Epithelial cell of prostate (primary cell): Measurements from ENCODE around the gene MORC3.
"Not testable (repeated sequence)": the region's sequence is repeated elsewhere in the genome, so short reads cannot be mapped to it uniquely, and the experiment has no call there.

Source experiments
- DNase-seq: peaks from one replicate; pipeline ENCODE4 v3.0.0-alpha.2; 2011; ENCODE audit warnings: low read depth, low spot score
- H3K27ac ChIP-seq: fragments of 450-650 bp; 2 replicates; pipeline ENCODE4 v1.5.1; 2017; ENCODE audit warnings: mild to moderate bottlenecking

MORC3 gene

GRCh38 chr21:36321325-36322082 lies 1.5 kb downstream of the MORC3 start:
- no peak for DNase-seq
- peak overlapping the region; percentile 99 for H3K27ac ChIP-seq

DNA sequence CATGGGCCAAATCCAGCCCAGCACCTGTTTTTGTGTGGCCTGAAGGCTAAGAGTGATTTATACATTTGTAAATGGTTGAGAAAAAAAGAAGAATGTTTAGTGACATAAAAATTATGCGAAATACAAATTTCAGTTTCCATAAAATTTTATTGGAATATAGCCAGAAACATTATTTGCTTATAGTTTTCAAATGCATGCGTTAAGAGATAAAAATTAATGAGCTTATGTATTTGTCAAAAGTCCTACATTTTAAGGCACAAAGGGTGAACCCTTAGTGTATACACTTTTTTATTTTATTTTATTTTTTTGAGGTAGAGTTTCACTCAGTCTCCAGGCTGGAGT lies 2.1 kb downstream of the MORC3 start:
- no peak for DNase-seq
- H3K27ac ChIP-seq: peak overlapping the region; percentile 99

- peak overlapping the region; percentile 99 for H3K27ac ChIP-seq
- no peak for DNase-seq
These were observed 3.0 kb downstream of the MORC3 start for GRCh38 chr21:36323032-36323431.

GRCh38 chr21:36325373-36326010 lies 5.5 kb downstream of the MORC3 start:
- H3K27ac ChIP-seq: peak overlapping the region; percentile 59
- peak; percentile 37 for DNase-seq

DNA sequence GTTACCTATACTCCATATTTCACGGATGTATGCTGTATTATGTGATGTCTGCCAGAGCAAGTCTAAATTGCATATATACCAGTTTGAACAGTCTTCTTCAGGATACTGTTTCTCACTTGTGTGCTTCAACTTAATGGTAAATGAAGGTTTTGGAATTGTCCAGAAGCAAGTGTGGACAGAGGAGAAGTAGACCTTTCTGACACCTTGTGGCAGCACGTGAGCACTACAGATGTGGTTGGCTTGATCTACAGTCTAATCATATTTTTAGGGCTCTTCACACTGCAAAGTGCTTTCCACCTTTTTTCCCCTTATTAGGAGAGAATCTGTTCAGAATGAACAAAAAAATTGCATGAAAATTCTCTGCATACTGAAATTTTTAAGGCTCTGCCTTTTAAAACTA lies 10.9 kb downstream of the MORC3 start:
- DNase-seq: no peak
- H3K27ac ChIP-seq: peak overlapping the region; percentile 6

GRCh38 chr21:36337099-36337509 lies 17.1 kb downstream of the MORC3 start:
- H3K27ac ChIP-seq: peak overlapping the region; percentile 95
- DNase-seq: peak; percentile 87

DNA sequence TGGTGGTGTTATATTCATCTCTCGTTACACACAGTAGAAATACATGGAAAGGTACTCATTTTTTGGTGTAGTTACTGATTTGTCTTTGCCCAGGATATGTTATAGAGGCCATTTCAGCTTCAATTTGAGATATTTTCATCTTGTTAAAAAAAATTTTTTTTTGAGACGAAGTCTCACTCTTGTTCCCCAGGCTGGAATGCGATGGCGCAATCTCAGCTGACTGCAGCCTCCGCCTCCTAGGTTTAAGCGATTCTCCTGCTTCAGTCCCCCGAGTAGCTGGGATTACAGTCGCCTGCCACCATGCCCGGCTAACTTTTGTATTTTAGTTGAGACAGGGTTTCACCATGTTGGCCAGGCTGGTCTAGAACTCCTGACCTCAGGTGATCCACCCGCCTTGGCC lies 19.0 kb downstream of the MORC3 start:
- H3K27ac ChIP-seq: peak overlapping the region; percentile 95
- DNase-seq: no peak

GRCh38 chr21:36342581-36342980 lies 22.6 kb downstream of the MORC3 start:
- not testable (repeated sequence) for H3K27ac ChIP-seq, DNase-seq

GRCh38 chr21:36344931-36345330 lies 24.9 kb downstream of the MORC3 start:
- no peak for DNase-seq
- H3K27ac ChIP-seq: no peak overlapping the region

DNA sequence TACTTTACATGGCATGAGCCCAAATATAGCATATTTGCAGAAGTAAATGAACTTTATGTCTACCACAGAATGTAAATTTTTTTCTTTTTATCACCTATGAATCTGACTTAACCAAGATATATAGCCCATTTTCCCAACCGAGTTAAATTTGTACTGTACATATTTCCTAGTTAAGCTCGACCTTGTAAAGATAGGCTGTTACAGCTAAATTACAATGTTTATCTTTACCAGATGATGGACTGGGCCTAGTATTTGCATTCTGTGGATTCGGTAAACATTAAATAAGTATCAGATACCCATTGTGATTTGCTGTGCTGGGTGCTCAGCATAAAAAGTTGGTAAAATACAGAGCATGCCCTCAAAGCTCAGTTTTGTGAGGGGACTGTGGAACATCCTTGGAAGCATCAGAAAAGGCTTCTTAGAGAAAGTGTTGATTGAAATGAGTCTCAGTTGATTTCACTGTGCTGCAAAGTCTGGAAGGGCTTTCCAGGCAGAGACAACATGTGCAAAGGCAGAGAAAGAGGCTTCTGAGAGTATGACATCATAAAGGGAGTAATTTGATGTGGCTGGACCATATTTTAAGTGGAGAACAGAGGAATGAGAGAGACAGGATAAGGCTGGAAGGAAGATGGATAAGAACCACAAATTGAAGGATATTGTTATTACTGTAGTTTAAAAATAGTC lies 27.4 kb downstream of the MORC3 start:
- H3K27ac ChIP-seq: no peak overlapping the region
- DNase-seq: no peak

- DNase-seq: no peak
- no peak overlapping the region for H3K27ac ChIP-seq
These were observed 27.9 kb downstream of the MORC3 start for GRCh38 chr21:36347962-36348328.

GRCh38 chr21:36349315-36349714 lies 29.3 kb downstream of the MORC3 start:
- no peak overlapping the region for H3K27ac ChIP-seq
- no peak for DNase-seq

DNA sequence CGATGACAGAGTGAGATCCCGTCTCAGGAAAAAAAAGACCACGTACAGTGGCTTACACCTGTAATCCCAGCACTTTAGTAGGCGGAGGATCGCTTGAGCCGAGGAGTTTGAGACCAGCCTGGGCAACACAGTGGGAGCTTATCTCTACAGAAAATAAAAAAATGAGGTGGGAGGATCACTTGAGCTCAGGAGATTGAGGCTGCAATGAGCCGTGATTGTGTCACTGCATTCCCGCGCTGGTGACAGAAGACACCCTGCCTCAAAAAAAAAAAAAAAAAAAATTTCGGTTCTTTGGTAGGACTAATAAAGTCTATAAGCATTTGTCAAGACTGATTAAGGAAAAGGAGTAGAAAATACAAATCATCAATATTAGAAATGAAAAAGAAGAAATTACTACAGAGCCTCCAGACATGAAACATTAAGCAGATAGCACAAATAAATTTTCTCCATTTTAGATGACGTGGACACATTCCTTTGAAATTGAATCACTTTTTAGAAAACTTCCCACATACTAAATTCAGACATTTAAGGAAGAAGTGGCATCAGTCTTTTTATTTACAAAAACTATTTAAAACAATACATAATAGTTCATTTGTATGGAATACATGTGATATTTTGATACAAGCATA lies 30.4 kb downstream of the MORC3 start:
- H3K27ac ChIP-seq: no peak overlapping the region
- DNase-seq: no peak

- no peak overlapping the region for H3K27ac ChIP-seq
- no peak for DNase-seq
These were observed 35.1 kb downstream of the MORC3 start for GRCh38 chr21:36354918-36355680.

DNA sequence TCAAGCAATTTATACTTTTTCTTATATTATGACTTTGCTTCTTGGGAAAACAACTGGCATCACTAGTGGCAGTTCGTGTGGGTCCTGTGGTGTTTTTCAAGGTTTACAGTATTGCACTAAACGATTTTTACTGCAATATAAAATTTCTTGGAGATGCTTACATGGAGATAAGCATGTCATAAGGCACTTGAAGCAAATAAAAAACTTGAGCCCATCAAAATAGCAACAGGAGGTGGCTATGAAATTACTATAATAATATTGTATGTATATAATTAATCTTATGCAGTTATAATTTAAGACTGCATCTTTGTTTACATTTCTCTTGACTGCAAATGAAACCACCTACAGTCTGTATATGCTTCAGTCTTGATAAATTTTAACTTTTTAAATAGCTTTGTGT lies 35.9 kb downstream of the MORC3 start:
- DNase-seq: no peak
- H3K27ac ChIP-seq: no peak overlapping the region

- no peak for DNase-seq
These were observed 39.2 kb downstream of the MORC3 start for GRCh38 chr21:36359185-36359584.

DNA sequence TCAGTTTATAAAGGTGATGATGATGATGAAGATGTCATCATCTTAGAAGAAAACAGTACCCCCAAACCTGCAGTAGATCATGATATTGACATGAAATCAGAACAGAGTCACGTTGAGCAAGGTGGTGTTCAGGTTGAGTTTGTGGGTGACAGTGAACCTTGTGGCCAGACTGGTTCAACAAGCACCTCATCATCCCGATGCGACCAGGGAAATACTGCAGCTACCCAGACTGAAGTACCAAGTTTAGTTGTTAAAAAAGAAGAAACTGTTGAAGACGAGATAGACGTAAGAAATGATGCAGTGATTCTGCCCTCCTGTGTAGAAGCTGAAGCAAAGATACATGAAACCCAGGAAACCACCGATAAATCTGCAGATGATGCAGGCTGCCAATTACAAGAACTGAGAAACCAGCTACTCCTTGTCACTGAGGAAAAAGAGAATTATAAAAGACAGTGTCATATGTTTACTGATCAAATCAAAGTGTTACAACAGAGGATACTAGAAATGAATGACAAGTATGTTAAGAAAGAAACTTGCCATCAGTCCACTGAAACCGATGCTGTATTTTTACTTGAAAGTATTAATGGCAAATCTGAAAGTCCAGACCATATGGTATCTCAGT lies 49.2 kb downstream of the MORC3 start:
- no peak overlapping the region for H3K27ac ChIP-seq
- no peak for DNase-seq

More at GRCh38 chr21:36359185-36359584, 39.2 kb downstream of the MORC3 start:
- no peak overlapping the region for H3K27ac ChIP-seq

DNA sequence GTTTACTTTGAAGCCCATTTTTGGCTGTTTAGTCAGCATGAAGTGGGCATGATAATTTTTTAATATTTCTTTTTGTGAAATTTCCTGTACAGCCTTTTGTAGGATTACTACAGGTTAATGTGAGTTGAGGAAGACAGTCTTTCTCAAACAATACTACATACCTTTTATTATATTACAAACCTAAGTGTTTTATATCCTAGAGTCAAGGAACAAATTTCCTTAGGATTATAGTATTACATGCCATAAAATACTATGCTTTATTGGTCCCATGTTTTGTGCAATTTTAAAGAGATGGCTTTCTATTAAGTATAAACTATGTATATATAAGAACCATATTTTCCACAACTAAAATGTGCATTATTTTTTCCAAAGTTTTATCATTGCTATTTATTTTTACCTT lies 56.0 kb downstream of the MORC3 start:
- H3K27ac ChIP-seq: no peak overlapping the region
- DNase-seq: no peak

DNA sequence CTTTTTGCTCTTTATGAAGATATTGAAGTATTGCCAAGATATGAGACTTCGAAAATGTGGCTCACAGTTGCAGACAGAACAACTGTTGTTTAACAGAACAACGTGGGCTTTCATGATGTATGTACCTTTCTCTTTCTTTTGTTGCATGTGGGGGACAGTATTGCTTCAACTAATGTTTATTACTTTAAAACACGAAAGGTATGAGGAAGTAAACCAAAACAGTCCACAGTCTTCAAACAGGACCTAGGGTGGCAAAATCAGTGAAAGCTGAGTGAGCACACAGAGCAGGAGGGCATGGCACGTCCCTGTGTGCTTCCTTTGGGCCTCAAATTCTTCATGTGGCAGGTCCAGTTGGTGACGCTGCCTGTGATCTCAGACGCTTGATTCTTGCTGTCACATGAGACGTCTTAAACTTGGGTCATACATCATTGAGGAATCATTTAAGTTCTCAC lies 57.4 kb downstream of the MORC3 start:
- DNase-seq: no peak
- peak overlapping the region; percentile 4 for H3K27ac ChIP-seq

- H3K27ac ChIP-seq: no peak overlapping the region
- DNase-seq: no peak
These were observed 59.3 kb downstream of the MORC3 start for GRCh38 chr21:36379251-36379650.
